HepG2 (cell line): ENCODE results near the gene BPIFB4. TPM values are rescaled to one million over a fixed set of nuclear protein-coding genes. Genes with fewer than 3 reads are reported as not detected.

Source experiments
- ATAC-seq: fragments of 200-7000 bp; cut with Tn5 transposase; 3 replicates; pipeline ENCODE4 v1.9.1; 2020; ENCODE audit warnings: mild to moderate bottlenecking, moderate library complexity
- BruUV-seq: library from RNA; stranded (reverse); fragments of 400-500 nt; replicated peaks from 2 replicates; lab custom pipeline; 2021; lab: Mats Ljungman, UMichigan
- CTCF ChIA-PET: fragments of 300-600 bp; formaldehyde crosslinking; extraction: SDS; loops from one replicate; lab custom pipeline; 2021; ENCODE audit warnings: low total read pairs, inconsistent platforms, low intra/inter-chr PET ratio; lab: Yijun Ruan, JAX
- POLR2A ChIA-PET: fragments of 350-600 bp; sonication (Branson Sonifier 250); formaldehyde crosslinking; loops from one replicate; lab custom pipeline; 2020; ENCODE audit warnings: antibody characterized with exemption, inconsistent platforms; lab: Yijun Ruan, JAX
- DNase-seq: peaks from one replicate; pipeline ENCODE4 v3.0.0-alpha.2; 2015; ENCODE audit warnings: low spot score
- FAIRE-seq: peaks from 3 replicates; lab custom pipeline; 2011; peaks lifted over from hg19 to GRCh38; lab: Jason Lieb, UNC
- H2AFZ ChIP-seq: one replicate; pipeline ENCODE4 v1.6.1; 2011; ENCODE audit warnings: low read length, inconsistent platforms
- H3K27ac ChIP-seq: fragments of 300-600 bp; 3 replicates; pipeline ENCODE4 v1.8.0; 2011; ENCODE audit warnings: mixed run types, mild to moderate bottlenecking, mixed read lengths, low read length, inconsistent platforms; ENCODE audit not compliant: insufficient read depth; ENCODE audit errors: extremely low read length
- H3K27me3 ChIP-seq, 2 experiments: fragments of 200-600 bp in 1 of 2; 2 replicates in 1 of 2; 3 replicates in 1 of 2; pipeline versions ENCODE4 v1.6.0 to v1.8.0; 2011; ENCODE audit warnings: low read length in 2 of 2, mild to moderate bottlenecking in 2 of 2, moderate library complexity in 2 of 2, inconsistent platforms in 1 of 2; ENCODE audit not compliant: insufficient read depth in 2 of 2, control insufficient read depth in 1 of 2
- H3K36me3 ChIP-seq, 2 experiments: fragments of 200-600 bp in 1 of 2; replicated peaks in 1 of 2; 2 replicates in 1 of 2; 3 replicates in 1 of 2; pipeline versions ENCODE4 v1.5.1 to v1.8.0; 2011; ENCODE audit warnings: low read length in 2 of 2, inconsistent platforms in 1 of 2; ENCODE audit not compliant: insufficient read depth in 2 of 2, control insufficient read depth in 1 of 2
- H3K4me1 ChIP-seq: 2 replicates; pipeline ENCODE4 v1.5.1; 2012; ENCODE audit warnings: low read length, inconsistent platforms; ENCODE audit not compliant: insufficient read depth
- H3K4me2 ChIP-seq: 2 replicates; pipeline ENCODE4 v1.6.0; 2011; ENCODE audit warnings: low read depth, low read length, inconsistent platforms
- H3K4me3 ChIP-seq, 3 experiments: fragments of 200-600 bp in 1 of 3; sonication (generic), shearing (Covaris generic) in 1 of 3; replicated peaks in 1 of 3; 2 replicates each; pipeline ENCODE4 v1.5.1; 2011 to 2016; ENCODE audit warnings: low read length in 3 of 3, inconsistent platforms in 2 of 3, low read depth in 2 of 3, mild to moderate bottlenecking in 2 of 3, control low read depth in 1 of 3, mixed read lengths in 1 of 3; ENCODE audit not compliant: insufficient read depth in 1 of 3
- H3K79me2 ChIP-seq: one replicate; pipeline ENCODE4 v1.6.1; 2011; ENCODE audit warnings: low read length, inconsistent platforms; ENCODE audit not compliant: insufficient read depth
- H3K9ac ChIP-seq: 2 replicates; pipeline ENCODE4 v1.6.0; 2011; ENCODE audit warnings: mild to moderate bottlenecking, low read depth, low read length, inconsistent platforms; ENCODE audit not compliant: insufficient read depth
- H3K9me3 ChIP-seq: 2 replicates; pipeline ENCODE4 v1.5.1; 2012; ENCODE audit warnings: mild to moderate bottlenecking, low read length
- H4K20me1 ChIP-seq: 2 replicates; pipeline ENCODE4 v1.6.0; 2011; ENCODE audit warnings: inconsistent platforms, mild to moderate bottlenecking, low read length, moderate library complexity; ENCODE audit not compliant: insufficient read depth
- CBX2 ChIP-seq, 2 experiments: fragments of 200-600 bp in 1 of 2; sonication (generic); formaldehyde crosslinking in 1 of 2; IDR thresholded peaks; 2 replicates each; pipeline versions ENCODE4 v1.7.0 to v1.8.1; 2018 to 2022; ENCODE audit warnings: low read depth in 2 of 2, low read length in 1 of 2, mild to moderate bottlenecking in 1 of 2, missing genetic modification reagents in 1 of 2
- CSRNP1 ChIP-seq: sonication (generic); formaldehyde crosslinking; IDR thresholded peaks from 2 replicates; pipeline ENCODE4 v1.8.1; 2023; ENCODE audit warnings: mild to moderate bottlenecking, missing genetic modification reagents
- EED ChIP-seq: sonication (generic); formaldehyde crosslinking; IDR thresholded peaks from 2 replicates; pipeline ENCODE4 v1.5.0; 2020; ENCODE audit warnings: mild to moderate bottlenecking, missing genetic modification reagents
- FOXK2 ChIP-seq: fragments of 450-650 bp; IDR thresholded peaks from 2 replicates; pipeline ENCODE4 v1.6.1; 2016
- GPBP1L1 ChIP-seq: sonication (generic); formaldehyde crosslinking; IDR thresholded peaks from 2 replicates; pipeline ENCODE4 v1.5.0; 2020; ENCODE audit warnings: mild to moderate bottlenecking, missing genetic modification reagents
- IKZF1 ChIP-seq: fragments of 450-650 bp; IDR thresholded peaks from 2 replicates; pipeline ENCODE4 v1.7.1; 2016
- MEIS2 ChIP-seq: sonication (generic); formaldehyde crosslinking; IDR thresholded peaks from 2 replicates; pipeline ENCODE4 v1.9.0; 2021; ENCODE audit warnings: mild to moderate bottlenecking, missing genetic modification reagents
- POLR2A ChIP-seq, 2 experiments: IDR thresholded peaks; 2 replicates each; pipeline ENCODE4 v1.6.1; 2011; ENCODE audit warnings: low read depth in 2 of 2, low read length in 2 of 2, mild to moderate bottlenecking in 1 of 2, moderate library complexity in 1 of 2; ENCODE audit not compliant: insufficient read depth in 1 of 2
- SNRNP70 ChIP-seq: fragments of 200-400 bp; formaldehyde crosslinking; IDR thresholded peaks from 2 replicates; pipeline ENCODE4 v1.6.1; 2017; ENCODE audit warnings: mild to moderate bottlenecking, low read depth, low read length, moderate library complexity
- SYNCRIP ChIP-seq: fragments of 200-400 bp; formaldehyde crosslinking; IDR thresholded peaks from 2 replicates; pipeline ENCODE4 v1.6.1; 2018; ENCODE audit warnings: mild to moderate bottlenecking, low read depth, low read length; ENCODE audit not compliant: insufficient read depth
- ZNF225 ChIP-seq: sonication (generic); formaldehyde crosslinking; IDR thresholded peaks from 2 replicates; pipeline ENCODE4 v1.4.0; 2020; ENCODE audit warnings: mild to moderate bottlenecking, missing genetic modification reagents
- ZNF33A ChIP-seq: sonication (generic); formaldehyde crosslinking; IDR thresholded peaks from 2 replicates; pipeline ENCODE4 v1.5.1; 2020; ENCODE audit warnings: missing genetic modification reagents, mild to moderate bottlenecking, moderate library complexity, borderline replicate concordance
- ZNF629 ChIP-seq: sonication (generic); formaldehyde crosslinking; conservative IDR thresholded peaks from 2 replicates; pipeline ENCODE4 v1.5.0; 2020; ENCODE audit warnings: missing genetic modification reagents
- ZSCAN25 ChIP-seq: sonication (generic); formaldehyde crosslinking; IDR thresholded peaks from 2 replicates; pipeline ENCODE4 v1.8.0; 2022; ENCODE audit warnings: mild to moderate bottlenecking, missing genetic modification reagents
- WGBS: methylation state at CpG from one replicate; pipeline ENCODE4 v1.1.6; 2017; ENCODE audit warnings: low lambda C conversion rate; 5-methylcytosine and 5-hydroxymethylcytosine counted together
- in situ Hi-C: cut with HindIII; loops from 2 replicates; pipeline ENCODE4 v1.10.0; 2017; ENCODE audit warnings: low pct_unique_long_range_greater_than_20kb; ENCODE audit not compliant: extremely low pct_ligation_motif_present
- intact Hi-C: fragments of 100-400 bp; cut with micrococcal nuclease; formaldehyde crosslinking; loops from one replicate; pipeline ENCODE4 v1.10.0; 2022; ENCODE audit not compliant: unreplicated experiment
- polyA plus RNA-seq, 8 experiments: library from polyadenylated mRNA; depleted of rRNA in 3 of 8; stranded (reverse) in 7 of 8; unstranded in 1 of 8; fragments of >200 nt; fragmentation: Illumina TruSeq in 4 of 8; extraction: Trizol in 4 of 8; gene quantifications; 2 replicates each; pipeline versions ENCODE4 v1.2.1 to v1.2.3, GENCODE V29; 2011 to 2016; ENCODE audit warnings: low read depth in 4 of 8, missing spikeins in 1 of 8, mixed read lengths in 1 of 8; ENCODE audit not compliant: insufficient read depth in 1 of 8
- total RNA-seq, 5 experiments: library from RNA; depleted of rRNA; stranded (reverse); fragments of >200 nt; fragmentation: Illumina TruSeq; extraction: Trizol; gene quantifications; 2 replicates each; pipeline ENCODE4 v1.2.3, GENCODE V29; 2016; ENCODE audit warnings: low read depth in 1 of 5
- TF ChIP-seq, protein P1 (sequence below): fragments of 450-650 bp; IDR thresholded peaks from 2 replicates; pipeline ENCODE4 v1.6.1; 2017; ENCODE audit warnings: mild to moderate bottlenecking

The BPIFB4 gene
- total and polyA plus RNA-seq, 2 of the 13 experiments (the other 11 are each of a cell fraction or from before 2014, with no cell fraction given) = 0.09 TPM; not detected in 1

DNA sequence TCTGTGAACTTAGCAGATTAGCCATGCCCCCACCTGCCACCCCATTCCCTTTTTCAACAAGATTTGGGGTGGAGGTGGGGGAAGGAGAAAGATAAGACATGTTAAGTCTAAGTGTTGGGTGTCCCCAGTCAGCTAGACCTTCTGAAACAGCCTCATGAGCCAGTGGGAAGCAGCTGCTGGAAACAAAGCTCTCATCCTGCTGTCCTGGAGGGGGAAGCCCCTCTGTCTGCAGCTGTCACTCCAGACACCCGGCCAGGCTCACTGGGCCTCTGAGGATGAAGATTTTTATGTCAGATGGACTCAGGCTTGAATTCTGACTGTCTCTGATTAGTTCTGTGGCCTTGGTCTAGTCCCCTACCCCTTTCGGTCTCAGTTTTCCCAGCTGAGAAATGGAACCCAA lies 24.7 kb upstream of the BPIFB4 start:
- FAIRE-seq (no peak), ATAC-seq (no peak), DNase-seq (no peak)
- POLR2A ChIA-PET = no interaction called here
- 41% methylated on average over 2 of the region's 2 CpGs for WGBS
- in situ Hi-C loops = no loop called here
- no peaks in the 10 kb centered on the region for H3K36me3 ChIP-seq
- H3K27ac ChIP-seq = no peak overlapping the region
- H3K4me1 ChIP-seq = peaks cover 17% of the 10 kb centered on the region
- H3K4me2 ChIP-seq = no peak overlapping the region
- H3K79me2 ChIP-seq = no peaks in the 10 kb centered on the region
- no peaks in the 10 kb centered on the region for H4K20me1 ChIP-seq
- no peak overlapping the region for H3K4me3 ChIP-seq
- H2AFZ ChIP-seq = no peak overlapping the region
- H3K27me3 ChIP-seq = peaks cover 1 to 46% of the 10 kb centered on the region in 2 experiments; a peak in 4 of 5 replicates
- intact Hi-C loops = no loop called here
- H3K9ac ChIP-seq = no peak overlapping the region
- no TSS peak for BruUV-seq
- CTCF ChIA-PET = no interaction called here
- no peaks in the 10 kb centered on the region for H3K9me3 ChIP-seq
- TF ChIP-seq CSRNP1 (no peak), ZNF629 (peak; percentile 68)

- Histone ChIP-seq H3K79me2 (no peaks in the 10 kb centered on the region), H3K9me3 (no peaks in the 10 kb centered on the region), H4K20me1 (no peaks in the 10 kb centered on the region), H3K27me3 (peaks cover 4 to 55% of the 10 kb centered on the region in 2 experiments; a peak in 4 of 5 replicates), H3K9ac (no peak overlapping the region), H3K27ac (no peak overlapping the region), H3K4me1 (no peaks in the 10 kb centered on the region), H3K36me3 (no peaks in the 10 kb centered on the region), H3K4me3 (no peak overlapping the region), H2AFZ (no peak overlapping the region), H3K4me2 (no peak overlapping the region)
- ChIA-PET POLR2A (no interaction called here), CTCF (no interaction called here)
- in situ Hi-C loops (no loop called here), intact Hi-C loops (no loop called here)
- DNase-seq (no peak), FAIRE-seq (no peak), ATAC-seq (no peak)
- WGBS = 29% methylated on average over 7 of the region's 7 CpGs
- no TSS peak for BruUV-seq
- TF ChIP-seq EED (CRISPR knock-in tag) (no peak), POLR2A (IDR thresholded peaks at IDR 0.05; ENCODE audit: insufficient read depth in 1 of 2, low read depth in 2 of 2, low read length in 2 of 2) (no peak), SNRNP70 (no peak), ZSCAN25 (CRISPR knock-in tag) (no peak), SYNCRIP (no peak), MEIS2 (no peak), IKZF1 (no peak), FOXK2 (no peak), ZNF33A (CRISPR knock-in tag) (no peak), GPBP1L1 (CRISPR knock-in tag) (no peak), ZNF225 (CRISPR knock-in tag) (0 out of 2 replicates have a peak, but pooled peaks have one; percentile 1), CBX2 (IDR thresholded peaks at IDR 0.05; ENCODE audit: low read depth, low read length) (no peak), CBX2 (CRISPR knock-in tag; IDR thresholded peaks at IDR 0.05; ENCODE audit: low read depth) (no peak)
- TF ChIP-seq, protein P1, sequence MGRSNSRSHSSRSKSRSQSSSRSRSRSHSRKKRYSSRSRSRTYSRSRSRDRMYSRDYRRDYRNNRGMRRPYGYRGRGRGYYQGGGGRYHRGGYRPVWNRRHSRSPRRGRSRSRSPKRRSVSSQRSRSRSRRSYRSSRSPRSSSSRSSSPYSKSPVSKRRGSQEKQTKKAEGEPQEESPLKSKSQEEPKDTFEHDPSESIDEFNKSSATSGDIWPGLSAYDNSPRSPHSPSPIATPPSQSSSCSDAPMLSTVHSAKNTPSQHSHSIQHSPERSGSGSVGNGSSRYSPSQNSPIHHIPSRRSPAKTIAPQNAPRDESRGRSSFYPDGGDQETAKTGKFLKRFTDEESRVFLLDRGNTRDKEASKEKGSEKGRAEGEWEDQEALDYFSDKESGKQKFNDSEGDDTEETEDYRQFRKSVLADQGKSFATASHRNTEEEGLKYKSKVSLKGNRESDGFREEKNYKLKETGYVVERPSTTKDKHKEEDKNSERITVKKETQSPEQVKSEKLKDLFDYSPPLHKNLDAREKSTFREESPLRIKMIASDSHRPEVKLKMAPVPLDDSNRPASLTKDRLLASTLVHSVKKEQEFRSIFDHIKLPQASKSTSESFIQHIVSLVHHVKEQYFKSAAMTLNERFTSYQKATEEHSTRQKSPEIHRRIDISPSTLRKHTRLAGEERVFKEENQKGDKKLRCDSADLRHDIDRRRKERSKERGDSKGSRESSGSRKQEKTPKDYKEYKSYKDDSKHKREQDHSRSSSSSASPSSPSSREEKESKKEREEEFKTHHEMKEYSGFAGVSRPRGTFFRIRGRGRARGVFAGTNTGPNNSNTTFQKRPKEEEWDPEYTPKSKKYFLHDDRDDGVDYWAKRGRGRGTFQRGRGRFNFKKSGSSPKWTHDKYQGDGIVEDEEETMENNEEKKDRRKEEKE = no peak
Measured at GRCh38 chr20:33059136-33059535, 20.3 kb upstream of the BPIFB4 start.
